ENCODE data around the gene RPL19. TPM values are rescaled to one million over a fixed set of nuclear protein-coding genes. Genes with fewer than 3 reads are reported as not detected.

RPL19 gene
- total RNA-seq, 2 donors from 2014 or later: 1,534 to 2,029 TPM

DNA sequence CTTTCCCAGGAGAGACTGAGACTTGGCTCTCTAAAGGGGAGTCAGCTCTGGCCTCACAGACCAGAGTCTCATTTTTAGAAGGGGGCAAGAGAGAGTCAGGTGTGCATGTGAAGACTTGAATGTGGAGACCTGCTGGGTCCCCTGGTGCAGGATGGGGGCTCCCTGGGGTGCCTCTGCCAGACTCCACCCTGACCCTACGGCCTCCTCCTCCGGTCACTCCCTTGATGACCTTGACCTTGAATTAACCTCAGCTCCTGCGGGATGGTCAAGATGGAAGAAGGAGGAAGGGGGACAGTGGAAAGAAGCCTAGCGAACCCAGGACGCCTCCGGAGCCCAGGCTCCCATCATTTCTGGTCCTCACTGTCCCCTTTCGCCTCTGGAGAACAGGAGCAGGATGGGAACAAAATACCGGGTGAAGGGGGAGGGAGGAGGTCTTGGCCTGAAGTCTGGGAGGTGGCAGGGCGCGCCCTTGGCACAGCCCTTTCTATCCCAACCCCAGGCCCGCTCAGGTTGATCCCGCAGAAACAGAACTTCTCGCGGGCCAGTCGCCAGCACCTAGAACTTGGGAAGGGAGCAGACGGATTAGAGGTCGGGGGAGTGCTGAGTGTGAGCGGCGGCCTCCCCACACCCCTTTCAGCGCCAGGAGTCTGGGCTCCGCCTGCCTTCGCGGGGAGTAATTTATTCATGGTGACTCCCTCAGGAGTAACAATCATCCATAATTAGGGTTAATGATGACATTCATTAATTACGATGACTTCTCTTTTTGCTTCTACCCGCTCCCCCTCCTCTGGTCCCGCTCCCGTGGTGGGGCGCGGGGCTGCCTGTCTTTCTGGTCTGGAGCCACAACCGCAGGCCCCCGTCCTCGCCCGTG is 24.1 kb downstream of the RPL19 start:
- H3K27ac ChIP-seq: no peak overlapping the region
- 22 to 33% methylated on average over 24 to 33 of the region's 33 CpGs for WGBS, 2 donors
- DNase-seq: no peak
- H3K4me3 ChIP-seq: no peak overlapping the region
- H3K36me3 ChIP-seq (replicated peaks in 1 of 2; ENCODE audit: insufficient read depth in 1 of 2, low read depth in 2 of 2): no peaks in the 10 kb centered on the region
- no peak for TF ChIP-seq POLR2A (IDR thresholded peaks at IDR 0.05)
- TF ChIP-seq CTCF (IDR thresholded peaks at IDR 0.05): no peak
- no peaks in the 10 kb centered on the region for H3K9me3 ChIP-seq
- H3K4me1 ChIP-seq: peaks cover 15% of the 10 kb centered on the region
- ATAC-seq: no peak
- peaks cover 0 to 7% of the 10 kb centered on the region in 2 donors for H3K27me3 ChIP-seq
- intact Hi-C loops (cut with DNase I): no loop called here

DNA sequence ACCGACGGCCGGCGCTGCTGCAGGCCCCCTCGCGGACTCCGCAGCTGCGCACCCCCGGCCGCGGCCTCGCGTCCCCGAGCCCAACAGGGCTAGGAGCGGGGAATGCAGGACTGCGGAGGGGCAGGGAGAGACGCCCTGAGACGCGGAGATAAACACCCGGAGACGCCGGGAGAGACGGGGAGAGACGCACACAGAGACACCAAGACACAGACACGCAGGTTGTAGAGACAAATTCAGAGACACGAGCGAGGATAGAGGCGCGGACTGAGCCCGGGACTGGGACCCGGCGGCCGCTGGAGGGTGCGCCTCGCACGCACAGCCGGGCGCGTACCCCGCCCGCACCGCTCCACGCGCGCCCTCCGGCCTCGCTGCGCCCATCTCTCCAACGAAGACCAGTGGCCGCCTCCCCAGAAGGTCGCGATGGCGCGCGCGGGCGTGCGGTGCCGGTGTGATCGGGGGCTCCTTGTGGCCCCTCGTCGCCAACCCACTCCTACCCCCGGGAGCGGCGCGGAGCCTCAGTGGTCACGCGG is 24.8 kb downstream of the RPL19 start:
- H3K9me3 ChIP-seq: no peaks in the 10 kb centered on the region
- peaks cover 0 to 7% of the 10 kb centered on the region in 2 donors for H3K27me3 ChIP-seq
- no peak for TF ChIP-seq CTCF (IDR thresholded peaks at IDR 0.05)
- TF ChIP-seq POLR2A (IDR thresholded peaks at IDR 0.05): no peak
- no peak overlapping the region for H3K27ac ChIP-seq
- no peak for ATAC-seq
- H3K4me3 ChIP-seq: no peak overlapping the region
- peaks cover 15% of the 10 kb centered on the region for H3K4me1 ChIP-seq
- H3K36me3 ChIP-seq (replicated peaks in 1 of 2; ENCODE audit: insufficient read depth in 1 of 2, low read depth in 2 of 2): no peaks in the 10 kb centered on the region
- no peak for DNase-seq
- 1 to 3% methylated on average over 33 to 59 of the region's 68 CpGs for WGBS, 2 donors
- intact Hi-C loops (cut with DNase I): no loop called here

- TF ChIP-seq CTCF (IDR thresholded peaks at IDR 0.05): no peak
- no peak for TF ChIP-seq POLR2A (IDR thresholded peaks at IDR 0.05)
- WGBS, 2 donors: 3% methylated on average over 60 of the region's 71 CpGs; no CpG with 5 or more reads in 1 of the 2 donors
- no peak within 1 kb of the TSS for H3K4me3 ChIP-seq
- no peaks in the 10 kb centered on the region for H3K36me3 ChIP-seq (replicated peaks in 1 of 2; ENCODE audit: insufficient read depth in 1 of 2, low read depth in 2 of 2)
- DNase-seq: no peak
- H3K9me3 ChIP-seq: no peaks in the 10 kb centered on the region
- H3K27me3 ChIP-seq: peaks cover 0 to 7% of the 10 kb centered on the region in 2 donors
- H3K27ac ChIP-seq: no peak within 1 kb of the TSS
- ATAC-seq: peak; percentile 24
- intact Hi-C loops (cut with DNase I): no loop called here
- peaks cover 15% of the 10 kb centered on the region for H3K4me1 ChIP-seq
These were observed 25.4 kb downstream of the RPL19 start, which contains the start of gene STAC2 for GRCh38 chr17:39225308-39225958. TSS of gene STAC2 (minus strand) at chr17:39225945. CDS start at chr17:39225502, 443 bp downstream.

GRCh38 chr17:39225959-39226683 is 26.0 kb downstream of the RPL19 start:
- no peak for TF ChIP-seq POLR2A (IDR thresholded peaks at IDR 0.05)
- no peak for TF ChIP-seq CTCF (IDR thresholded peaks at IDR 0.05)
- no peaks in the 10 kb centered on the region for H3K9me3 ChIP-seq
- peak in 3 of 4 donors; percentile 27 to 38 (median 32) for DNase-seq
- H3K4me1 ChIP-seq: peaks cover 15% of the 10 kb centered on the region
- H3K27ac ChIP-seq: no peak overlapping the region
- WGBS, 2 donors: 13 to 19% methylated on average over 18 to 24 of the region's 24 CpGs
- H3K36me3 ChIP-seq (replicated peaks in 1 of 2; ENCODE audit: insufficient read depth in 1 of 2, low read depth in 2 of 2): no peaks in the 10 kb centered on the region
- H3K4me3 ChIP-seq: no peak overlapping the region
- intact Hi-C loops (cut with DNase I): no loop called here
- peak; percentile 36 for ATAC-seq
- peaks cover 0 to 7% of the 10 kb centered on the region in 2 donors for H3K27me3 ChIP-seq

Measured in body of pancreas (tissue), 4 donors.